Astrocyte of the cerebellum (primary cell): ENCODE data around the gene PPM1B.

Source experiments
- DNase-seq: peaks from one replicate; pipeline ENCODE4 v3.0.0-alpha.2; 2011; ENCODE audit warnings: low read depth
- H3K4me3 ChIP-seq: 2 replicates; pipeline ENCODE4 v1.5.1; 2011; ENCODE audit warnings: mild to moderate bottlenecking, low read depth, low read length, moderate library complexity
- CTCF ChIP-seq: IDR thresholded peaks from 2 replicates; pipeline ENCODE4 v1.5.1; 2012; ENCODE audit warnings: low read length, low read depth, moderate library complexity, mild to moderate bottlenecking; ENCODE audit errors: missing control alignments
- in situ Hi-C: cut with HindIII; loops from 2 replicates; pipeline ENCODE4 v1.10.0; 2017; ENCODE audit warnings: low sequenced_read_pairs

Gene PPM1B

DNA sequence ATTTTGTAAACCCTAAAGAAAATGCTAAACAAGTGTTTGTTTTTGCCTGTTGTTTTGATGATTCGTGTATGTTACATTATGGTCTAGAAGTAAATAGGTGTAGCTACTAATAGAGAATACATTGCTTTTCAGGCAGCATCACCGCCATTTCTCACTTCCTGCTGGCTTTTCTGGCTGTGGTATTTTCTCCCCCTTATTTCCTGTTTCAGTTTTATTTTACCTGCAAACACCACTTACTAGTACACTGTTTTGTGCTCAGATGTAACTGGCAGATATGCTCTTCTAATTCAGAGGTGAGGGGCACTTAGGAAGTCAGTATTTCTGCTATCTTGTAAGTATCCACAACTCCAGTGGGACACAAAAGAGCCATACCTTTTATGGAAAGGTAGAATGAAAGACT lies 68.5 kb downstream of the PPM1B start:
- no peak overlapping the region for H3K4me3 ChIP-seq
- no peak for DNase-seq
- no peak for TF ChIP-seq CTCF
- in situ Hi-C loops, result no loop called here

- no peak for DNase-seq
- in situ Hi-C loops, result no loop called here
- no peak overlapping the region for H3K4me3 ChIP-seq
- TF ChIP-seq CTCF, result no peak
Measured at GRCh38 chr2:44242904-44243303, 74.2 kb downstream of the PPM1B start.

DNA sequence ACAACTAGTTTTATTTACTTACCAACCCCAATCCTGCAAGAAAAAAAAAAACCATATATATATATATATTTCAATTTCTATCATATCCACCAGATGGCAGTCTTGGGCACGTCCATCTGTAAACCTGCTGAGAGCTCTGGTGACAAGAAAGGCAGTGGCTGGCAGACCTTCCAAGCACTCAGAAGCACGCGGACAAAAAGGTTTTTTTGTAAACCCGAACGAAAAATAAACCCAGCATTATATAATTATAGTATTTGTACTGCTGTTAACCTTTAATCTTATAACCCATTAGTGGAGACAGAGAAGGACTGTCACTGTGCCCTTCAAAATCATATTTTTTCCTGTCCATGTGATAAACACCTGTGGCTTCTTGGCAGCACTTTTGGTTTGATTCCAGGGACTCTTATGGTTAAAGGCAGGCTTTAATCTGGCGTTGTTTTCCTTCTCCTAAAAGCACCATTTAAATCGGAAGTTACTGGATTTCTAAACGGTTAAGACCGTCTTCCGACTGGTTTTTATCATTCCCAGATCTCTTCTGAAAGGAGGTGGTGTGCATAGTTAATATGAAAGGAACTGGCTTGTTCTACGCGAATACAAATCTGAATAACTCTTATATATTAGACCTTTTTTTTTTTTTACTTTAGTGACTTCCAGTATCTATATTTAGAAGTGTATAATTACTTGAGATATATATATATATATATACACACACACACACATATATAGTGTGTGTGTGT lies 75.6 kb downstream of the PPM1B start:
- in situ Hi-C loops, result no loop called here
- DNase-seq, result peak; percentile 79

GRCh38 chr2:44245083-44245861 lies 76.6 kb downstream of the PPM1B start:
- DNase-seq, result no peak
- in situ Hi-C loops, result no loop called here
- TF ChIP-seq CTCF, result no peak
- H3K4me3 ChIP-seq, result no peak overlapping the region

More for the DNA sequence above, 75.6 kb downstream of the PPM1B start:
- peak overlapping the region; percentile 6 for H3K4me3 ChIP-seq
- peak; percentile 55 for TF ChIP-seq CTCF

GRCh38 chr2:44246436-44246835 lies 77.8 kb downstream of the PPM1B start:
- in situ Hi-C loops, result no loop called here
- no peak for TF ChIP-seq CTCF
- no peak overlapping the region for H3K4me3 ChIP-seq
- DNase-seq, result no peak

- DNase-seq, result no peak
Measured at GRCh38 chr2:44246840-44247369, 78.2 kb downstream of the PPM1B start.

More at GRCh38 chr2:44246840-44247369, 78.2 kb downstream of the PPM1B start:
- no peak for TF ChIP-seq CTCF
- in situ Hi-C loops, result no loop called here
- H3K4me3 ChIP-seq, result no peak overlapping the region
